Activated CD4-positive, alpha-beta T cell treated with anti-CD3 and anti-CD28 coated beads for 36 hours (primary cell): ENCODE results near the gene FLAD1. TPM values are rescaled to one million over a fixed set of nuclear protein-coding genes. Genes with fewer than 3 reads are reported as not detected.

Experiments used
- ATAC-seq: fragments of 200-7000 bp; cut with Tn5 transposase; one replicate; pipeline ENCODE4 v1.10.0; 2021; ENCODE audit warnings: mild to moderate bottlenecking, moderate library complexity
- CTCF ChIA-PET: fragments of 350-600 bp; sonication (Branson Sonifier 250); formaldehyde crosslinking; loops from one replicate; lab custom pipeline; 2021; ENCODE audit warnings: antibody characterized with exemption; lab: Charles Lee
- POLR2A ChIA-PET: fragments of 350-600 bp; sonication (Branson Sonifier 250); formaldehyde crosslinking; loops from one replicate; lab custom pipeline; 2021; ENCODE audit warnings: antibody characterized with exemption, inconsistent platforms; lab: Charles Lee
- DNase-seq: peaks from one replicate; pipeline ENCODE4 v3.0.0-alpha.2; 2020
- H3K27ac Mint-ChIP-seq: one replicate; pipeline ENCODE4 v1.8.0; 2021; ENCODE audit warnings: mixed read lengths
- H3K27me3 Mint-ChIP-seq: one replicate; pipeline ENCODE4 v1.8.0; 2021; ENCODE audit warnings: mixed read lengths
- H3K36me3 Mint-ChIP-seq: one replicate; pipeline ENCODE4 v1.8.0; 2021; ENCODE audit warnings: low read depth, mixed read lengths
- H3K4me1 Mint-ChIP-seq: one replicate; pipeline ENCODE4 v1.8.0; 2021; ENCODE audit warnings: mixed read lengths
- H3K4me3 Mint-ChIP-seq: one replicate; pipeline ENCODE4 v1.8.0; 2021; ENCODE audit warnings: mild to moderate bottlenecking, moderate library complexity, mixed read lengths
- H3K9me3 Mint-ChIP-seq: one replicate; pipeline ENCODE4 v1.8.0; 2021; ENCODE audit warnings: low read depth, mixed read lengths
- intact Hi-C, 2 experiments: fragments of 100-400 bp; cut with DNase I in 1 of 2; cut with micrococcal nuclease in 1 of 2; formaldehyde crosslinking; loops; one replicate each; pipeline versions ENCODE4 v1.14.2 to v1.15.1; 2022 to 2024; cut with DNase I, micrococcal nuclease
- total RNA-seq, 2 experiments: library from RNA; stranded (reverse); gene quantifications; one replicate each; pipeline ENCODE4 v1.2.3, GENCODE V29; 2021

Gene FLAD1
- total RNA-seq, 2 experiments from 2014 or later = 38.0 to 42.4 TPM

DNA sequence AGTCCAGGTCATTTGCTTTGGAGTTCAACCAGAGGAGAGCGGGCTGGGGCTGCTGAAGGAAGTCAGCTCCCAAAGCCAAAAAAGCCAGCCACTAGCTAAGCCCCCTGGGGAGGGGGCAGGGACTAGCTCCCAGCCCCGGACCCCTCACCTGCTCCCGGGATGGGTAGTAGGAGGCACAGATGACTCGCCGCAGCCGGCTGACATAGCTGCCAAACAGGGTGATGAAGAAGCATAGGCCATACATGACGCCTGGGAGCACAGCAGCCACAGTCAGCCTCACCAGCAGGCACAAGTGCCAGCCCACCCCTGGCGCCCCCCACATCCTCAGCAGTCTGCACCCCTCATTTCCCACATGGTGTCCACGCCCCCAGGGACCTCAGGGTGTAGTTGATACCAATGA is 43.0 kb downstream of the FLAD1 start:
- ChIA-PET POLR2A (interaction anchor here (0.5 kb wide), 1 partner anchor 29 kb away, joined by 3 read pairs; no protein-coding TSS in a partner anchor), CTCF (interaction anchor here (1.0 to 2.1 kb wide), 2 partner anchors 18 to 65 kb away, joined by 5 to 8 read pairs; no protein-coding TSS in a partner anchor)
- no peak overlapping the region for H3K4me3 Mint-ChIP-seq
- H3K27me3 Mint-ChIP-seq = no peaks in the 10 kb centered on the region
- peaks cover 2% of the 10 kb centered on the region for H3K4me1 Mint-ChIP-seq
- H3K27ac Mint-ChIP-seq = no peak overlapping the region
- H3K36me3 Mint-ChIP-seq = no peaks in the 10 kb centered on the region
- DNase-seq (no peak), ATAC-seq (no peak)
- intact Hi-C loops = no loop called here
- H3K9me3 Mint-ChIP-seq = no peaks in the 10 kb centered on the region

DNA sequence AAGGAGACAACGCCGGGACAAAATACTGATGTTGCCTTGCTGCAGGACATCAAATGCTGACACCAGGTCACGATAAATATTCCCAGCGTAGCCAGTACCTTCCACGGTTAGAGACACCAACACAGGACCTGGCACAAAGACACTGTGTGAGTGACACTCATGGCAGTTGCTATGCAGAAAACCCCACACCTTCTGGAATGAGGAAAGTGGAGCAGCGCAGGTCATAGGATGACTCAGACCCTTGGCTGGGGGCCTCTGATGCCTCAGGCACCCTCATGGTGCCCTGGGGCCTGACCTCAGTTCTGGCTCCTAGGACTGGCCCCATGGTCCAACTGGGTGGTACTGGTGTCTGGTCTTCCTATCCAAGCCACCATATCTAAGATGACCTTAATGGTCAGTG is 43.4 kb downstream of the FLAD1 start:
- ATAC-seq = peak; percentile 59

DNA sequence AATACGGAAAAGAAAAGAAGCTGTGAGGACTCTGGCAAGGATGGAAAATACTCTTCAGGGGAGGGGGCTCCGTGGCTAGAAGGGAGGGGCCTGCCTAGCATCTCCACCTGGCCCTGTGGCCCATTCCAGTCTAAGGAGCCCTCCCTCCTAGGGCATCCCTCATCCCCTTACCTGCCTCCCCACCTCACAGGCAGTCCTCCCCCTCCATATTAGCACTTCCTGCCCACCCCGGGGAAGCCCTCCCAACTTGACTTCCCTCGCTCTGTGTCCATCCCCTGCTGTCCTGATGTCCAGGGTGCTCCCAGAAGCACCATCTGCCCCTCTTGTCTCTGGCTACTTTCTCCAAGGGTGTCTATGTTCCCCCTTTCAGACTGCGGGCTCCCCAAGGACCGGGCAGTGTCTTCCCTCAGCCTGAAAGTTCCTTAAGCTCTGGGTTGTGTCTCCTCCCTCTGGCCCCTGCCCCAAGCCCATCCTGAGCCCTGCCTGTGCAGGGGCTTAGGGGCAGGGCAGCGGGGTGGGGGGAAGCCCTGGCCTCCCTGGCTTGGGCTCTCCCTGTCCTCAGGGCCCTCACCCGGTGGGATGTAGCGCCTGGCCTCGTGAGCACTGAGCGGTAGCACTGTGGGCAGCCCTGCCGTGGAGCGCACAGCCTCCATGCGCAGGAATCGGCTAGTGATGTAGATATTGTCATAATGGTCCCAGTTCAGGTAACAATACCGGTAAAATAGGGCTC is 46.5 kb downstream of the FLAD1 start:
- no peaks in the 10 kb centered on the region for H3K36me3 Mint-ChIP-seq
- no peak overlapping the region for H3K27ac Mint-ChIP-seq
- H3K4me1 Mint-ChIP-seq = no peaks in the 10 kb centered on the region
- no peak overlapping the region for H3K4me3 Mint-ChIP-seq
- intact Hi-C loops = no loop called here
- ATAC-seq (no peak), DNase-seq (no peak)
- H3K27me3 Mint-ChIP-seq = no peaks in the 10 kb centered on the region
- CTCF ChIA-PET = interaction anchor here (1.0 kb wide), 1 partner anchor 15 kb away, joined by 3 read pairs; no protein-coding TSS in a partner anchor
- POLR2A ChIA-PET = no interaction called here
- no peaks in the 10 kb centered on the region for H3K9me3 Mint-ChIP-seq

More for the DNA sequence above, 43.4 kb downstream of the FLAD1 start:
- Mint-ChIP-seq H3K36me3 (no peaks in the 10 kb centered on the region), H3K27me3 (no peaks in the 10 kb centered on the region), H3K27ac (no peak overlapping the region), H3K9me3 (no peaks in the 10 kb centered on the region), H3K4me1 (peaks cover under 1% of the 10 kb centered on the region), H3K4me3 (no peak overlapping the region)
- intact Hi-C loops = no loop called here
- DNase-seq = no peak
- POLR2A ChIA-PET = no interaction called here
- CTCF ChIA-PET = interaction anchor here (1.0 to 2.1 kb wide), 2 partner anchors 18 to 65 kb away, joined by 5 to 8 read pairs; no protein-coding TSS in a partner anchor

DNA sequence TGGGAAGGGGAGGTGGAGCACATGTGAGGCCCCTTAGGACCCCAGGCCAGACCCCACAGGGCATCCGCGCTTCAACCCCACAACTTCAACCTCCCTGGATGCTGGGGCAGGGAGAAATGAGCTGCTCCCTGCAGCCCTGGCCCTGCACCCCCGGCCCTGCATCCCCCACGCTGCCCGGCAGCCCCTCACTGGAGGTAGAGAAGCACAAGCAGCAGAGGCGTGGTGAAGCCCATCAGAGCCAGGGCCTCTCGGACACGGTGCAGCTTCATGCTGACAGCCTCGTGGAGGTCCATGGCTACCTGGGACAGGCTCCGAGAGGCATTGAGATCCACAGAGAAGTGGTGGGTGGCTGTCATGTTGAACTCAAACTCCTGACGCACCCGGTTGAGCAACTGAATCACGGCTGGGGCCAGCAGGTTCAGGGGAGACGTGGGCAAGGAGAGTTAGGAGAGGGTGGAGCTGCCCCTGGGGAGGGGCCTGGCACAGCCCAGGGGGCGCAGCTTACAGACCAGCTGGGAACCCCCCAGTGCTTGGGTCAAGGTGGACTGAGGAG is 47.2 kb downstream of the FLAD1 start:
- no peak for ATAC-seq
- no peak for DNase-seq
- POLR2A ChIA-PET = no interaction called here
- Mint-ChIP-seq H3K36me3 (no peaks in the 10 kb centered on the region), H3K27me3 (no peaks in the 10 kb centered on the region), H3K4me1 (no peaks in the 10 kb centered on the region), H3K4me3 (no peak overlapping the region), H3K9me3 (no peaks in the 10 kb centered on the region), H3K27ac (no peak overlapping the region)
- CTCF ChIA-PET = interaction anchor here (1.0 kb wide), 1 partner anchor 14 kb away, joined by 3 read pairs; no protein-coding TSS in a partner anchor
- intact Hi-C loops = no loop called here

DNA sequence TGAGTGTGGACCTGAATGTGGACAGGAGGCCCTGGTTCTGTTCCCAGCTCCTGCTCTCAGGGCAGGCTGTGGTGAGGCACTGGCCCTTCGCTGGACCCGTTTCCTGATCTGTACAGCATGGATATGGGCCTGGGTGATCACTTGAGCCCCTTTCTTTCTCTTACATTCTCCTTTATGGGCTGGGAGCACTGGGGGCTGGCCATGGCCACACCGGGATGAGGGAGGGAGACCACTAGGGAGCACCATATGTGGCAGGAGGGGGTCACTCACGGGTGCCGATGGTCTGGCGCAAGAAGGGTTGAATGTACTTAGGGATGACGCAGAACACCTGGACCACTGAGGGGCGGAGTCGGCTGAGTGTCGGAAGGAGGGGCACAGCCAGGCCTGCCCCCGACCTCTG is 47.8 kb downstream of the FLAD1 start:
- POLR2A ChIA-PET = no interaction called here
- H3K27ac Mint-ChIP-seq = no peak overlapping the region

DNA sequence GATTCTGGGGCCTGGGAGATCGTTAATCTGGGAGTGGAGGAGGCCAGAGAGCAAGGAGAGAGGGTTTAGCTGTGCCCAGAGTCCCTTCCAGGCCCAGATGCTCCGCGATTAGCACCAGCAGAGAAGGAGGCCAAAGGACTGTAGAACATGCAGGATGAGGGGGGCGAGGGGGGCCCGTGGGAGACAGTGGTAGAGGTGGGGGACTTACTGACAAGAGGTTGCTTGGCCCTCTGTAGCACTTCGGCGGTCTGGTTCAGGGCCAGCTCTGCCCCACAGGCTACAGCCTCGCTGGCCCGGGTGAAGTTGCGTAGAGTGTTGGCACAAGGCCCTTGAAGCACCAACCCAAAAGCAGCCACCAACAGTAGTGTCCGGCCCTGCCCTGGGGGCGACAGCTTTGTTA is 49.7 kb downstream of the FLAD1 start:
- Mint-ChIP-seq H3K27ac (no peak overlapping the region), H3K9me3 (no peaks in the 10 kb centered on the region), H3K36me3 (no peaks in the 10 kb centered on the region), H3K27me3 (no peaks in the 10 kb centered on the region), H3K4me1 (no peaks in the 10 kb centered on the region), H3K4me3 (no peak overlapping the region)
- CTCF ChIA-PET = interaction anchor here (1.0 to 1.6 kb wide), 3 partner anchors 9 to 15 kb away, joined by 3 to 6 read pairs (median 5); no protein-coding TSS in a partner anchor
- no peak for ATAC-seq
- POLR2A ChIA-PET = no interaction called here
- DNase-seq = no peak
- intact Hi-C loops = no loop called here

More for the DNA sequence above, 47.8 kb downstream of the FLAD1 start:
- Mint-ChIP-seq H3K9me3 (no peaks in the 10 kb centered on the region), H3K36me3 (no peaks in the 10 kb centered on the region), H3K4me1 (no peaks in the 10 kb centered on the region), H3K4me3 (no peak overlapping the region), H3K27me3 (no peaks in the 10 kb centered on the region)
- intact Hi-C loops = no loop called here
- no peak for DNase-seq
- CTCF ChIA-PET = interaction anchor here (0.6 kb wide), 1 partner anchor 431 kb away, joined by 4 read pairs; no protein-coding TSS in a partner anchor
- ATAC-seq = no peak

DNA sequence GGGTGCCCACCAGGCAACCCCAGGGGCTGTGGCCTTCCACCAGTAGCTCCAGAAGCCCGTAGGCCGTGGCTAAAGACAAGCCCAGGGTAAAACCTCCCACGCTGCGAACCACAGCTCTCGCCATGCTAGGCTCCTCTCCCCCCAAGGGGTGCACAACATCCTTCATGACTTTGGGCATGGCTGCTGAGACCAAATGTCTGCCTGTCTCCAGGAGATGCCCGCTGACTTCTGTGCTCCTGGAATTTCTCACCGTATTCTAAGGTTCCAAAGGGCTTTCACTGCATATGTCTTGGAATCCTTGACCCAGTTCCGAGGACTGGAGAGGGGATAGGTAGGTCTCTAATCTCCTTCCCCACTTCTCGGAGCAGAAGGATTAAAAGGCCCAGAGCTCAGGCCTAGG is 50.4 kb downstream of the FLAD1 start, which contains the start of the genes DCST1 and DCST2:
Gene DCST1 (plus strand): TSS at position 301 of the 400 bp plus-strand sequence. CDS start 213 bp downstream, outside the sequence.
Gene DCST2 (minus strand): TSS at position 258 of the 400 bp plus-strand sequence. CDS start 80 bp downstream, at position 178.
- H3K27ac Mint-ChIP-seq = no peak within 1 kb of the TSS
- no peaks in the 10 kb centered on the region for H3K36me3 Mint-ChIP-seq
- no peak within 1 kb of the TSS for H3K4me3 Mint-ChIP-seq
- no peak for ATAC-seq
- no peaks in the 10 kb centered on the region for H3K9me3 Mint-ChIP-seq
- H3K27me3 Mint-ChIP-seq = no peaks in the 10 kb centered on the region
- ChIA-PET POLR2A (no interaction called here), CTCF (interaction anchor here (1.0 to 1.5 kb wide), 3 partner anchors 8 to 16 kb away, joined by 3 to 6 read pairs (median 4); no protein-coding TSS in a partner anchor)
- intact Hi-C loops = no loop called here
- DNase-seq = no peak
- no peaks in the 10 kb centered on the region for H3K4me1 Mint-ChIP-seq

DNA sequence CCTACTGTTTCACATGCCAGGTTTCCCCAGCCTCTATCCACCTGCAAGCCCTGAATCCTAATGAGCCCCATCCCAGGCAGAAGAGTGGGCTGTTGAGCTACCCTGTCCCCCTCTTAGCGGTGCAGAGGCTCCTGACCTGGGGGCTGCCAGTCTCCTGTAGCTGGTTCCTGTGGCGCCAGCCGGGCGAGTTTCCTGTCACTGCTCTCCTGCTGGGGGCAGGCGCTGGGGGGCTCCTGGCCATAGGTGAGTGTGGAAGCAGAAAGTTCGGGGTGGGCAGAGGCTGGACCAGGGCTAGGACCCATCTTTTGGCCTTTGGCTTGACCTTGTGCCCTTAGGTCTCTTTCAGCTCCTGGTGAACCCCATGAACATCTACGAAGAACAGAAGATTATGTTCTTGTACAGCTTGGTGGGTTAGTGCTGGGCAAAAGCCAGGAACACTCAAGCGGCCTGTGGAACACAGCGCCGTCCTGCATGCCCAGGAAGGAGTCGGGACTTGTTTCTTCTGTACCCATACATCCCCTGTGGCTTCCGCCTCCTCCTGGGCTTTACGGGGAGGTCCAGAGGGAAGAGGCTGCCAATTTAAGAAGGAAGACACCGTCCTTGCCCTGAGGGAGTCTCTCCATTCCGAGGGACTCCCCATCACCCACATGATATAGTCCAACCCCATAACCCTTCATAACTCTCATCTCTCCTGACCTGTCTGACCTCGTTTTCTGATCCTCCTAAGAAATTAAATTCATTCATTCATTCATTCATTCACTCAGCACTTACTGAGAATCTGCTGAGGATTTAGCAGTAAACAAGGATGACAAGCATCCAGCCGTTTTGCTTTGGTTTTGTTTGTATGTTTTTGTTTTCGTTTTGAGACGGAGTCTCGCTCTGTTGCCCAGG is 51.4 kb downstream of the FLAD1 start:
- ChIA-PET POLR2A (no interaction called here), CTCF (interaction anchor here (0.7 to 1.5 kb wide), 3 partner anchors 10 to 17 kb away, joined by 3 to 6 read pairs (median 4); no protein-coding TSS in a partner anchor)
- Mint-ChIP-seq H3K27ac (no peak overlapping the region), H3K27me3 (no peaks in the 10 kb centered on the region), H3K9me3 (no peaks in the 10 kb centered on the region), H3K4me1 (no peaks in the 10 kb centered on the region), H3K4me3 (no peak overlapping the region), H3K36me3 (no peaks in the 10 kb centered on the region)
- ATAC-seq (no peak), DNase-seq (no peak)
- intact Hi-C loops = no loop called here

DNA sequence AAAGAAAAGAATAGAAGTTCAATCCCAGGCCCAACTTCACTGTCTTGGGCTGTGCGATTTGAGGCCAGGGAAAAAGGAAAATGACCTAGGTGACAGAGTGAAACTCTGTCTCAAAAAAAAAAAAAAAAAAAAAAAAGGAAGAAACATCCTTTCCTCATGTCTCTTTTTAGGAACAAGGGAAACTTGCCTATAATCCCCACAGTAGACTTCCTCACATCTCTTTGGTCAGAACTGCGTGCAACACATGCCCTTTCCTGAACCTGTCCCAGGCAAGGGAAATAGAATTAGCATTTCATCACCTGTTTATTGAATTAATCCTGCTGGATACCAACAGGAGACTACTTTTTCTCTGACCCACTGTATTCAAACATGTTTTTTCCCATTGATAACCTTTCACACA is 52.8 kb downstream of the FLAD1 start:
- CTCF ChIA-PET = no interaction called here
- no peaks in the 10 kb centered on the region for H3K36me3 Mint-ChIP-seq
- no peaks in the 10 kb centered on the region for H3K9me3 Mint-ChIP-seq

DNA sequence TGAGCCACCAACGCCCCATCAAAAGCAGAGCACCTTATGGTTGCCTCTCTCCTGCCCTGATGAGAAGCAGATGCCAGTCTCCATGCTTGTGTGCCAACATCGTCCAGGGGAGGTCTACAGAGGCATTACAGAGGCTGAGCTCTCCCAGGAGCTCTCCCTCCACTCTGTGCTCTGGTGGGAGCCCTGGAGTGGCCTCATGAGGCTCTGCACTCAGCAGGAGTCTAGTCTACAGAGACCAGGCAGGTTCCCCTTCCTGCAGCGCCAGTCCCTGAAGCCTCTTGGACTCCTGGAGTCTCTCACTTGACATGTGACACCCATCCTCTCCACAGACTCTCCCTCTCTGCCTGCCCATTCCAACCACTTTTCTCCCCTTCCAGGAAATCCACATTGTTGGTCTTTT is 53.9 kb downstream of the FLAD1 start:
- POLR2A ChIA-PET = no interaction called here
- Mint-ChIP-seq H3K4me3 (no peak overlapping the region), H3K9me3 (no peaks in the 10 kb centered on the region), H3K27ac (no peak overlapping the region), H3K36me3 (no peaks in the 10 kb centered on the region), H3K27me3 (no peaks in the 10 kb centered on the region), H3K4me1 (no peaks in the 10 kb centered on the region)
- intact Hi-C loops = no loop called here
- ATAC-seq (no peak), DNase-seq (no peak)
- CTCF ChIA-PET = interaction anchor here (0.6 kb wide), 1 partner anchor 19 kb away, joined by 3 read pairs; no protein-coding TSS in a partner anchor

More for the DNA sequence above, 52.8 kb downstream of the FLAD1 start:
- Mint-ChIP-seq H3K27me3 (no peaks in the 10 kb centered on the region), H3K4me3 (no peak overlapping the region), H3K27ac (no peak overlapping the region), H3K4me1 (no peaks in the 10 kb centered on the region)
- DNase-seq (no peak), ATAC-seq (no peak)
- intact Hi-C loops = no loop called here
- POLR2A ChIA-PET = no interaction called here
